UCSD-AML1 (cell line): ENCODE results near the gene AKAP6.
"Not testable (repeated sequence)": the region's sequence is repeated elsewhere in the genome, so short reads cannot be mapped to it uniquely, and the experiment has no call there.

Experiments
- DNase-seq: peaks from one replicate; lab custom pipeline; 2025; ENCODE audit not compliant: unreplicated experiment; lab: John Stamatoyannopoulos, UW

The AKAP6 gene

DNA sequence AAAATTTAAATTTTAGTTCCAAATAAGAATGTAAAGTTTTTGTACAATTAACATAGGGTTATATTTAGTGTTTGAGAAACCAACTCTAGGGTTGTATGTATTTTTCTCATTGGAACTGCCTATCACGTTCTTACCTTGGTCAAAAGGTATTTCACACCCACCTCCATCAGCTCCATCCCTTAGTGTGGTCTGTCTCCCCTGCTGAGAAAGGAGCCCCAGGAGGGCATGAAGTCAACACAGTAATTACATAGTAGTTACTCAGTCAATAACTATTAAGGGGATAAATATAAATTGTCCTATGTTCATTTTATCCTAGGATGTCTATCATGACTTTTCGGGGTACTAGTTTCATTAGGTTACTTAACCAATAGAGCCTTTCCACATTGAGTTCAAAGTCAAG, 106.3 kb downstream of the AKAP6 start:
- DNase-seq, result no peak

DNA sequence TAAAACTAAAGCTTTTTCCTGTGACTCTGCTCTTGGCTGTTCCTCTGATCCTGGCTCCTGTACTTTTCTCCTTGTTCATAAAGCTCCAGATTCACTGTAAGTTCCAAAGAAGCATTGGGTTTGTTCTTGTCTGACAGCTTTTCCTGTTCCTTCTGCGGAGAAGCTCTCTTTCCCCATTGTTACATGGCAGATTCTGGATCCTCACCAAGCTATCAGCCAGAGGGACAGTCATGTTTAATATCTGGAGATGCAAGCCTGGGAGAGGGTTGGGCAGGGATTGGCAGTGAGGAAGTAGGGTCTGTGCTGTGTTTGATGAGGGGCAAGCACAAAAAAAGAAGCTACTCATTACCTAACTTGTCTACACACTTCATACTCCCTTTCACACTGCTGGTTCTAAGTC, 107.9 kb downstream of the AKAP6 start:
- no peak for DNase-seq

DNA sequence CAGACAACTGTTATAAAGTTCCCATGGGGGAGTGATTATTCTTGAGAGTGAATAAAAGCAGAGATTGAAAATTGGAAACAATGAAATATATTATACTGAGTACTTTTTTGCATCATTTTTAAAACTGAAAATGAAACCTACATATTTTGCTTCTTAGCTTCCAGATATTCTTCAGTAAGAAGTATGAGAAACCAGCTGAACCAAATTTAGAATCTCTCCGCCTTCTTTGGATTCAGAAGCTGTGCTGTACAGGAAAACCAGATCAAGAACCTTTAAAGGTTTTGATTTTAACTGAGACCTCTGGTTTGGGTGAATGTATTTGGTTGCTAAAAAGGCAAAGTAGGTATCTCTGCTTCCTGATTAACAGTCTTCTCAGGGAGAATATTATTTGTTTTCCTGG, 109.4 kb downstream of the AKAP6 start:
- no peak for DNase-seq

DNA sequence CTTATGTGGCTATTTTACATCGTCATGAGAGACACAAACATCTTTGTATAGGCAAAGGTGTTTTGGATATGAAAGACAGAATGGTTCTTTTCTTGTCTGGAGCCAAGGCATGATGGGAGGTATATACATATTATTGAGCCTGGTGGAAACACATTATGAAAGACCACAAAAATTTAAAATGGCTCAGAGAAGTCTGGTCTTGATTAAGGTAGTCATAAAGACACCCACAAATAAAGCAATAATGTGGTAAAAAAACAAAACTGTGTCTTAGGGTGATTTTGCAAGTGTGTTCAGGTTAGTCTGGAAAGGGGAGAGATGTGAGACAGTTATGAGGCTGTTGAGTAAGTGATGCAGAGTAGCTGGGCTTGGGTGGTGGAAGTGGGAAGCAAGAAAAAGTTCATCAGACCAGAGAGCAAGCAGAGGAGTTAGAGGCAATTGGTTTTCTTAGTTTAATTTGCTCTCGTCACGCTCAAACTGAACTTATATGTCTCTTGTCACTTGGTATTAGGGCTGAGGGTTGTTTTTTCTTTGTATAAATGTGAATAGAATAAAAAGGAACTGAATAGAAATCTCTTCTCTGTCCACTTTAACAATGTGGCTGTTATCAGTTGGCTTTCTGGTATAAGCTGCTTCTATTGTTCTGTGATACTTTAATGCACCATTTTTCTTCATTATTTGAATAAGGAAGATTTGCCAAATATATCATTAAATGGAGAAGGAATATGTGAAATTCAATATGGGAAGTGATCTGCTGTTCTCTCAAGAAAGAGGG, 115.0 kb downstream of the AKAP6 start:
- DNase-seq, result no peak

- DNase-seq, result no peak
These were observed 118.3 kb downstream of the AKAP6 start for GRCh38 chr14:32447371-32447770.

DNA sequence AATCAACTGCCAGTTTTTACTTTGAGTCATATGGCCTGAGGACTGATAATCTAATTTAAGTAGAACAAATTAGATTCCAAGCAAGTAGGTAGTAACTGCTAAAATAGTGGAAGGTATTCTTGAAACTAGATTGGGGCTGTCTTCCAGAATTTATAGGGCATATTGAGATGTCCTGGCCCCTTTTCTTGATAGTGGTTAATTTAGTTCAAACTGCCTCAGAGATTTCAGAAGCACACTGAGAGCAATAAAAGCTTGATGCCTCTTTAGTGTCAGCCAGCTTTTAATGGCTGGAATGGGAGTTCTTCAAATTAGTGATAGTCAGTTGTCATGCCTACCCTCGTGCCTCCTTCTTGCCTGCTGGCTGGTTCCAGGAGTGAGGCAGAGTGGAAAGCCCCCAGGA, 120.5 kb downstream of the AKAP6 start:
- no peak for DNase-seq

- DNase-seq, result no peak
These were observed 122.0 kb downstream of the AKAP6 start for GRCh38 chr14:32450919-32451675.

- no peak for DNase-seq
These were observed 125.0 kb downstream of the AKAP6 start for GRCh38 chr14:32453857-32454810.

DNA sequence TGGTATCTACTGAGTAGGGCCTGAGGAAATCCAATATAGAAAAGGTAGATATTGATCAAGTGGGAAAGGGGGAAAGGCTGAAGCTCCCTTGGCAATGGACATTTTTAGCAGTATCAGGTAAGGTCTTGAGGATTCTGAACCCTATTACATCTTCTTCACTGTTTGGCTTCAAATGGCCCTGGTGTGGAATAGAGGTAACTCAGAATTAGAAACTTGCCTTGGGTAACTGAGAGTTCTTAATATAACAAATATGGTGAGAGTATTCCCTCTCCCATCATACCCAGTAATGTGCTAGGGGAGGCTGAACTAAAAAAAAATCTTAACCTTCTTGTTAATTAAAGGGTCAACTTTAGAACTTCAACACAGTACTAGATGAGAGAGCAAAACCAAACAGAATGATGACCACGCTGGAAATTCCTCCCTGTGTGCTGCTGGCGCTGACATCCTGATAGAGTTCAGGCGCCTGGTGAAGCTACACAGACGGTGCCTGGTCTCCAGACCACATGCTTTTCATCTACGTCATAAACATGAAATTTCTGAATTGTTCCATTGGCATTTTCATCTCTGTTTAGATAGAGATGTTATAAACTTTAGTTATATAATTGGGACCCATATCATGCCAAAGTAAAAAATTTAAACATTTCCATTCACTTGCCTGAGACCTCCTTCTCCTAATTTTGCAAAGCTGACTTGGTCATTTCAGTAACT, 128.3 kb downstream of the AKAP6 start:
- no peak for DNase-seq

DNA sequence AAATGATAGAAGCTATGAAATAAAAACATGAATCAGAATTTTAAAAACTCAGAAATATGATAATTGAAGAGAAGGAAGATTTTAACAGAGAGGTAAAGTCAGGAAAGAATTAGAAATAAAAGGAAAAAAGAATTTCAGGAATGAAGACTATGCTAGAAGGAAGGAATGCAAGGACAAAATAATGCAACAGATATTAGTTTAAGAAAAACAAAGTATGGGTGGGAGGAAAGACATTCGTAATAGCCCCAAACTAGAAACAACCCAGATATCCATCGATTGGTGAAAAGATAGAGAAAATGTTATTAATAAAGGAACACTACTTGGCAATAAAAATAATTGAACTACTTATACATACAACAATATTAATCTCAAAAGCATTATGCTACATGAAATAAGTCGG, 129.6 kb downstream of the AKAP6 start:
- DNase-seq, result no peak

- no peak for DNase-seq
These were observed 131.2 kb downstream of the AKAP6 start for GRCh38 chr14:32460267-32460666.

GRCh38 chr14:32462553-32462952, 133.5 kb downstream of the AKAP6 start:
- DNase-seq, result not testable (repeated sequence)

- no peak for DNase-seq
These were observed 139.9 kb downstream of the AKAP6 start for GRCh38 chr14:32468955-32469354.

DNA sequence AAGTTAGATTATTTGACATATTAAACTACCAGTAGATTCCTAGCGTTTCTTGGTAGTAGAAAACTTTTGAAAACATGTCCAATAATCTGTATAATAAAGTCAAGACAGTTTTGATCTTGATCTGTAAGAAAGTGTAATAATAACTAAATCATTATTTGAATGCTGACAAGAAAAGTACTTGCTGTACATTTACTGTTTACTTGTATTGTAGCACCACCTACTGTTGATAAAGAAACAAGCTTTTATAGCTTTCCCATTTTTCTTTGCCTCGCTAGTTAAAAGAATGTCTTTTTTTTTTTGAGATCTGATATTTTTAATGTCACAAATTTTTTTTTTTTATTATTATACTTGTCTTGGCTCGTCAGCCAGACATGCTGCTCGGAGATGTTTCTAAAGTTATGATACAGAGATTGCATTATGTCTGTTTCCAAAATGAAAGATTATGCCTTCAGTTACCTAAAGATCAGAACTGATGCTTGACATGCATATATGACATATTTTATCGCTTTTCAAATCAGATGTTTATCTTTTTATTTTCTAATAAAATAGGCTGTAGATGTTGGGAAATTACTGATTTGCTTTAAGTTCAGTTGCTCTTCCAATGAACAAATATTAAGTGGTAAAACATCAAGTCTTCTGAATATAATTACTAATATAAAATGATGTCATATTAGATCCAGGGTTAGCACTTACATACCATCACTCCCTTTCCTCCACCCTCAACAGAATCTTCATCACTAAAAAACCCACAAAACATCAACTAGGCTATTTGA, 140.5 kb downstream of the AKAP6 start:
- no peak for DNase-seq

DNA sequence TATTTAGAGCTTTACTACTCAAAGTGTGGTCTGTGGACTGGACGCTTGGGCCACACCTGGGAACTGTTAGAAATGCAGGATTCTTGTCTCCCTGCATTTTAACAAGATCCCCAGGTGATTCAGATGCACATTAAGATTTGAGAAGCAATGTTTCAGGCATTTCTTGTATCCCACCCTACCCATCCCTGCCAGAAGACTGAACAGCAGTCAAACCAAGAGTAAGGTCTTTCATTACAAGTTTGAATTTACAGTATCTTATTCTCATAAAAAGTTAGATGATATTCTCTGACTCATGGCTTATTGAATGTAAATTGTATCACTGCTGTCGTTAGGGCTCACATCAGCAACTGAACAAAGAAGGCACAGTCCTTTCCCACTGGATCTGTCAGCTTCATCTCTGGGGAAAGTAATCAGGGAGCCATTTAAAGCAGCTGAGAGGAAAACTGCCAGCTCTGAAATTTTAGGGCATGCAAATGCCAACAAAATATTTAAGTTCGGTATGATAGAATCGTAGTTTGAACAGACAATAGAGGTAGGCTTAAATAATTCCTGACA, 141.1 kb downstream of the AKAP6 start:
- no peak for DNase-seq

GRCh38 chr14:32471181-32471580, 142.1 kb downstream of the AKAP6 start:
- DNase-seq, result no peak

- DNase-seq, result no peak
These were observed 143.0 kb downstream of the AKAP6 start for GRCh38 chr14:32472076-32472475.

GRCh38 chr14:32472512-32473463, 143.7 kb downstream of the AKAP6 start:
- DNase-seq, result no peak

DNA sequence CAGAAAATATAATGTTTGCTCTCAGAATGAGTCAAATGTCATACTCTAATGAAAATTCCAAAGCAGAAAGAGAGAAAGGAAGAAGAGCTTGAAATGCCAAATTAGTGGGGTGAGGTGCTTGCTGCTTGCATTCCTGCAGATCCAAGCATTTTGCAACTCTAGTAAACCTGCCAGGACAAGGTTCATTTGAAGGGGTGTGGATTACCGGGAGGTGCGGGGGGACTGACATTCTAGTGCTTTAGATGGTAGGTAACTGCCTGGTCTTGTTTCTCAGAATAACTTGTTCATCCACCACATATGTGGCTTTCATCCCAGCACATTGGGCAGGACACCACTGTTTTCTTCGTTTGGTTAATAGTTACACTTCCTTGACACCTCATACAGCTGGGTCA, 144.4 kb downstream of the AKAP6 start:
- DNase-seq, result no peak
